Heart left ventricle (tissue), 16 donors: ENCODE measurements around the gene BLCAP. TPM values are rescaled to one million over a fixed set of nuclear protein-coding genes. Genes with fewer than 3 reads are reported as not detected.

Experiments
- ATAC-seq, 4 donors: fragments of 200-7000 bp; cut with Tn5 transposase; one replicate each; pipeline ENCODE4 v1.9.1; 2020 to 2022; ENCODE audit warnings: moderate library complexity in 4 of 4, mild to moderate bottlenecking in 3 of 4, moderate number of reproducible peaks in 1 of 4
- DNase-seq, 5 donors: peaks; one replicate each; pipeline ENCODE4 v3.0.0-alpha.2; 2020
- H3K27ac ChIP-seq, 12 donors: fragments of 200-600 bp; sonication (generic) in 4 of 12; one replicate each; pipeline versions ENCODE4 v1.5.0 to v1.8.0; 2016 to 2022; ENCODE audit warnings: mild to moderate bottlenecking in 2 of 12
- H3K27me3 ChIP-seq, 9 donors: fragments of 200-600 bp; sonication (generic) in 2 of 9; one replicate each; pipeline versions ENCODE4 v1.5.1 to v1.8.0; 2016 to 2022; ENCODE audit warnings: mild to moderate bottlenecking in 3 of 9
- H3K36me3 ChIP-seq, 9 donors: fragments of 200-600 bp; sonication (generic) in 2 of 9; one replicate each; pipeline versions ENCODE4 v1.5.0 to v1.8.0; 2018 to 2022; ENCODE audit warnings: mild to moderate bottlenecking in 2 of 9
- H3K4me1 ChIP-seq, 12 donors: fragments of 200-600 bp; sonication (generic) in 4 of 12; one replicate each; pipeline versions ENCODE4 v1.5.0 to v1.8.0; 2016 to 2022; ENCODE audit warnings: mild to moderate bottlenecking in 3 of 12
- H3K4me3 ChIP-seq, 12 donors: fragments of 200-600 bp; sonication (generic) in 4 of 12; one replicate each; pipeline versions ENCODE4 v1.5.0 to v1.8.0; 2017 to 2022; ENCODE audit warnings: mild to moderate bottlenecking in 9 of 12, moderate library complexity in 4 of 12
- H3K9me3 ChIP-seq, 12 donors: fragments of 200-600 bp; sonication (generic) in 4 of 12; one replicate each; pipeline versions ENCODE4 v1.5.0 to v1.8.0; 2016 to 2022; ENCODE audit warnings: mild to moderate bottlenecking in 1 of 12
- CTCF ChIP-seq, 12 donors: fragments of 200-600 bp; sonication (generic) in 4 of 12; IDR thresholded peaks; one replicate each; pipeline versions ENCODE4 v1.5.0 to v1.8.0; 2018 to 2022; ENCODE audit warnings: antibody characterized with exemption in 12 of 12, mild to moderate bottlenecking in 5 of 12
- POLR2A ChIP-seq, 2 donors: fragments of 450-650 bp; IDR thresholded peaks; one replicate each; pipeline ENCODE4 v1.6.1; 2017; ENCODE audit warnings: antibody characterized with exemption in 2 of 2, mild to moderate bottlenecking in 2 of 2, moderate library complexity in 2 of 2
- WGBS, 4 donors: extraction: QIAGEN DNeasy Blood & Tissue Kit in 2 of 4; methylation state at CpG; one replicate each; pipeline versions ENCODE4 v1.1.5 to v1.1.7; 2013 to 2018; 5-methylcytosine and 5-hydroxymethylcytosine counted together
- intact Hi-C, 10 donors: fragments of 100-400 bp; cut with DNase I; formaldehyde crosslinking; loops; one replicate each; pipeline versions ENCODE4 v1.11.1 to v1.14.2; 2022
- polyA plus RNA-seq, 2 donors: library from polyadenylated mRNA; stranded (reverse); fragments of 200-250 nt; gene quantifications; one replicate each; pipeline ENCODE4 v1.2.3, GENCODE V29; 2013
- total RNA-seq, 9 donors: library from RNA; depleted of rRNA in 2 of 9; stranded (reverse); fragments of >200 nt in 2 of 9; fragmentation: NEBNext Ultra II Directional in 3 of 9; extraction: Animal tissue kit (Norgen Biotek cat#: 25700) in 3 of 9; gene quantifications; one replicate each; pipeline versions ENCODE4 v1.1.0 to v1.2.4, GENCODE V29; 2016 to 2023
- donor health status: ischemic (EF 13 %, LVEDD 7.1; RV severe dilation, severe dysfunction).
- donor health status: healthy with polysubstance abuse.
- donor health status: DM: no; HTN: yes; CAD: no.
- donor health status: DM: no; HTN: no; CAD: no.
- donor health status: ischemic (EF 25% LVEDD 6.9; RV normal size, moderate dysfunction).
- donor health status: ischemic (EF 25% LVEDD 5.7; RV mildly dilated, moderate dysfunction).
- donor health status: healthy.
- donor health status: DM: yes; HTN: yes; CAD: no.
- donor health status: ischemic (EF 35%, LVEDD 5.7; RV mildly dilated, moderate dysfunction).
- donor health status: nonischemic (EF 11% LVEDD 7.7; RV severe dilation, severe dysfunction).
- donor health status: DM: yes; HTN: yes; CAD: no.
- donor health status: PGD.
- donor health status: ischemic (EF 29% LVEDD 5.4; RV normal size, mild dysfunction).
- donor health status: nonischemic (EF 23%, LVEDD 6.1; RV moderate dilation, normal function).

Gene BLCAP
- total and polyA plus RNA-seq, 11 donors = 66.7 to 99.5 (median 81.7) TPM

GRCh38 chr20:37518606-37519507 is 8.8 kb downstream of the BLCAP start:
- peaks cover 0 to 90% (median 51%) of the 10 kb centered on the region in 12 donors for H3K4me1 ChIP-seq

GRCh38 chr20:37518059-37518458 is 9.6 kb downstream of the BLCAP start:
- TF ChIP-seq CTCF (IDR thresholded peaks at IDR 0.05) (no peak), POLR2A (IDR thresholded peaks at IDR 0.05) (no peak)
- ATAC-seq = no peak

More at GRCh38 chr20:37518606-37519507, 8.8 kb downstream of the BLCAP start:
- TF ChIP-seq POLR2A (IDR thresholded peaks at IDR 0.05) = no peak
- no peak for TF ChIP-seq CTCF (IDR thresholded peaks at IDR 0.05)
- peak; percentile 62 to 76 (median 72) for ATAC-seq
- DNase-seq = peak in 4 of 5 donors; percentile 36 to 76 (median 59)
- peaks cover 0 to 56% (median 32%) of the 10 kb centered on the region in 9 donors for H3K36me3 ChIP-seq
- no peaks in the 10 kb centered on the region for H3K27me3 ChIP-seq
- intact Hi-C loops = no loop called here
- WGBS, 4 donors = 51 to 66% (median 54%) methylated on average over 21 to 30 of the region's 30 CpGs
- peak overlapping the region in 11 of 12 donors; percentile 6 to 82 (median 61) for H3K27ac ChIP-seq
- H3K4me3 ChIP-seq = peak overlapping the region in 1 of 12 donors; percentile 7
- H3K9me3 ChIP-seq = no peaks in the 10 kb centered on the region

GRCh38 chr20:37516811-37517750 is 10.6 kb downstream of the BLCAP start:
- Histone ChIP-seq H3K36me3 (peaks cover 0 to 72% (median 47%) of the 10 kb centered on the region in 9 donors), H3K9me3 (no peaks in the 10 kb centered on the region), H3K27ac (peak overlapping the region in 1 of 12 donors; percentile 82), H3K4me3 (no peak overlapping the region), H3K27me3 (no peaks in the 10 kb centered on the region), H3K4me1 (peaks cover 0 to 74% (median 38%) of the 10 kb centered on the region in 12 donors)
- 54 to 75% (median 68%) methylated on average over 13 of the region's 13 CpGs for WGBS, 4 donors
- no peak for ATAC-seq
- DNase-seq = no peak
- no peak for TF ChIP-seq CTCF (IDR thresholded peaks at IDR 0.05)
- TF ChIP-seq POLR2A (IDR thresholded peaks at IDR 0.05) = no peak
- intact Hi-C loops = no loop called here

More at GRCh38 chr20:37518059-37518458, 9.6 kb downstream of the BLCAP start:
- Histone ChIP-seq H3K4me1 (peaks cover 0 to 84% (median 44%) of the 10 kb centered on the region in 12 donors), H3K36me3 (peaks cover 0 to 64% (median 40%) of the 10 kb centered on the region in 9 donors), H3K27me3 (no peaks in the 10 kb centered on the region), H3K4me3 (no peak overlapping the region), H3K27ac (peak overlapping the region in 2 of 12 donors; percentile 63 to 82), H3K9me3 (no peaks in the 10 kb centered on the region)
- WGBS, 4 donors = 74 to 81% (median 79%) methylated on average over 7 of the region's 7 CpGs
- intact Hi-C loops = no loop called here
- DNase-seq = no peak
